Calu3 (cell line): ENCODE data around the gene SIPA1L3. TPM values are rescaled to one million over a fixed set of nuclear protein-coding genes. Genes with fewer than 3 reads are reported as not detected.

ENCODE experiments used
- BruUV-seq: library from RNA; stranded (reverse); fragments of 400-500 nt; replicated peaks from 2 replicates; lab custom pipeline; 2021; lab: Mats Ljungman, UMichigan
- CTCF ChIA-PET: fragments of 300-600 bp; sonication (Branson Sonifier 250); formaldehyde crosslinking; loops from one replicate; lab custom pipeline; 2022; ENCODE audit warnings: antibody characterized with exemption; lab: Charles Lee
- DNase-seq: peaks from one replicate; pipeline ENCODE4 v3.0.0; 2022
- H3K27ac Mint-ChIP-seq: one replicate; pipeline ENCODE4 v1.8.0; 2022; ENCODE audit warnings: mixed read lengths; ENCODE audit not compliant: unreplicated experiment
- H3K27me3 Mint-ChIP-seq: one replicate; pipeline ENCODE4 v1.8.0; 2022; ENCODE audit warnings: mixed read lengths; ENCODE audit not compliant: unreplicated experiment
- H3K36me3 Mint-ChIP-seq: one replicate; pipeline ENCODE4 v1.8.0; 2022; ENCODE audit warnings: mild to moderate bottlenecking, moderate library complexity, mixed read lengths; ENCODE audit not compliant: insufficient read depth, unreplicated experiment
- H3K4me1 Mint-ChIP-seq: one replicate; pipeline ENCODE4 v1.8.0; 2022; ENCODE audit warnings: mild to moderate bottlenecking, low read depth, mixed read lengths; ENCODE audit not compliant: unreplicated experiment
- H3K4me3 Mint-ChIP-seq: one replicate; pipeline ENCODE4 v1.8.0; 2022; ENCODE audit warnings: mild to moderate bottlenecking, low read depth, moderate library complexity, mixed read lengths; ENCODE audit not compliant: unreplicated experiment
- H3K9me3 Mint-ChIP-seq: one replicate; pipeline ENCODE4 v1.8.0; 2022; ENCODE audit warnings: low read depth, mixed read lengths; ENCODE audit not compliant: unreplicated experiment
- intact Hi-C: fragments of 100-400 bp; cut with micrococcal nuclease; formaldehyde crosslinking; loops from one replicate; pipeline ENCODE4 v1.10.0; 2022; ENCODE audit not compliant: unreplicated experiment
- total RNA-seq: library from RNA; stranded (reverse); gene quantifications from 2 replicates; pipeline ENCODE4 v1.2.3, GENCODE V29; 2022
- TF ChIP-seq, protein P1 (sequence below): fragments of 200-600 bp; IDR thresholded peaks from one replicate; pipeline ENCODE4 v1.8.0; 2022; ENCODE audit warnings: antibody characterized with exemption; ENCODE audit not compliant: unreplicated experiment

The SIPA1L3 gene
- total RNA-seq, 1 experiment from 2014 or later = 127 TPM

DNA sequence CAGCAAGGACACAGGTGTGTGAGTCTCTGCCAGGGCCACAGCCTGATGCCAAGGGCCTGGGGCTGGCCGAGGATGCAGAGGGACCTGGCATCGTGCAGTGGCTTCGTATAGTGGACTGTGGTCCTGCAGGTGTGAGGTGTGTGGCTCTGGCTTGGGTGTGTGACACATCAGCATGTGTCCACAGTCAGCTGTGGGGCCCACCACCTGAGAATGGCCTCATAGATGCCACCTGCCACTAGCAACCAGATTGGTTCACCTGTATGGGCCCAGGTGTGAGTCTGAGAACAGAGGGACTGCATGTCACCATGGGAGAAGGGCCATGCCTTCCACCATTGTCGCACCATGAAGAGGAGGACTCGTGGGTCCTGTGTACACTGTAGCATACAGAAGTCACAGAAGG lies 346.8 kb downstream of the SIPA1L3 start:
- peaks cover 13% of the 10 kb centered on the region for H3K27me3 Mint-ChIP-seq
- CTCF ChIA-PET = no interaction called here
- peaks cover 9% of the 10 kb centered on the region for H3K36me3 Mint-ChIP-seq
- H3K27ac Mint-ChIP-seq = no peak overlapping the region
- DNase-seq = no peak
- H3K9me3 Mint-ChIP-seq = no peaks in the 10 kb centered on the region
- H3K4me1 Mint-ChIP-seq = peaks cover 29% of the 10 kb centered on the region
- no TSS peak for BruUV-seq
- intact Hi-C loops = no loop called here
- TF ChIP-seq, protein P1, sequence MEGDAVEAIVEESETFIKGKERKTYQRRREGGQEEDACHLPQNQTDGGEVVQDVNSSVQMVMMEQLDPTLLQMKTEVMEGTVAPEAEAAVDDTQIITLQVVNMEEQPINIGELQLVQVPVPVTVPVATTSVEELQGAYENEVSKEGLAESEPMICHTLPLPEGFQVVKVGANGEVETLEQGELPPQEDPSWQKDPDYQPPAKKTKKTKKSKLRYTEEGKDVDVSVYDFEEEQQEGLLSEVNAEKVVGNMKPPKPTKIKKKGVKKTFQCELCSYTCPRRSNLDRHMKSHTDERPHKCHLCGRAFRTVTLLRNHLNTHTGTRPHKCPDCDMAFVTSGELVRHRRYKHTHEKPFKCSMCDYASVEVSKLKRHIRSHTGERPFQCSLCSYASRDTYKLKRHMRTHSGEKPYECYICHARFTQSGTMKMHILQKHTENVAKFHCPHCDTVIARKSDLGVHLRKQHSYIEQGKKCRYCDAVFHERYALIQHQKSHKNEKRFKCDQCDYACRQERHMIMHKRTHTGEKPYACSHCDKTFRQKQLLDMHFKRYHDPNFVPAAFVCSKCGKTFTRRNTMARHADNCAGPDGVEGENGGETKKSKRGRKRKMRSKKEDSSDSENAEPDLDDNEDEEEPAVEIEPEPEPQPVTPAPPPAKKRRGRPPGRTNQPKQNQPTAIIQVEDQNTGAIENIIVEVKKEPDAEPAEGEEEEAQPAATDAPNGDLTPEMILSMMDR = no peak
- H3K4me3 Mint-ChIP-seq = no peak overlapping the region

DNA sequence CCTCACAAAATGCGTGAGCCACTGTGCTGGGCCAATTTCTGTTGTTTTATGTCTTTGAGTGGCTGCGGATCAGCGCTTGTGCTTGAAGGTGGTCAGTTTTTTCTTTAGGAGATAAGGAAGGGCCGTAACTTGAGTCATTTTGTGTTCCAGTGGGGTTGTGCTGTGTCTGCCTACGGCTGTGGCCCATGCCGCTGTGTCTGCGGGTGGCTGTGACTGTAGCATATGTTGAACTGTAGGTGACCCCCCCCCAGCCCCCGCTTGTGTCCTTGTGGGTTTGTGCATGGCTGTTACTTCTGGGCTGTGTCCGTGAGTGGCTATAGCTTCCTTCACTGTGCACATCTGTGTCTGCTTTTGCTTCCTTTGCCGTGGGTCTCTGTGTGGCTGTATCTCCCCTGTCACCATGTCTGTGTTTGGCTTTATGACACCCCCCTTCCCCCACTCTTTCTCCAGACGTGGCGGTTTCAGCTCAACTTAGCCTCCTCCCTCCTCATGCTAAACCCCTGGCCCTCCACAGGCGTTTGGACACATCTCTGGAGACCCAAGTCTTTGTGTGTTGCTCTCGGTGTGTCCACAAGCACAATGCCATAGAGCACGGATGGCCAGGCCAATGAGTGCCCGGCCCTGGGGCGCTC lies 348.5 kb downstream of the SIPA1L3 start:
- H3K4me1 Mint-ChIP-seq = peaks cover 24% of the 10 kb centered on the region
- intact Hi-C loops = no loop called here
- TF ChIP-seq, protein P1 = no peak
- H3K9me3 Mint-ChIP-seq = no peaks in the 10 kb centered on the region
- no TSS peak for BruUV-seq
- H3K27me3 Mint-ChIP-seq = peaks cover 13% of the 10 kb centered on the region
- H3K4me3 Mint-ChIP-seq = peak overlapping the region; percentile 66
- DNase-seq = no peak
- no peak overlapping the region for H3K27ac Mint-ChIP-seq
- peaks cover 9% of the 10 kb centered on the region for H3K36me3 Mint-ChIP-seq
- CTCF ChIA-PET = interaction anchor here (0.5 to 1.6 kb wide), 3 partner anchors 9 to 212 kb away, joined by 3 to 4 read pairs (median 4); no protein-coding TSS in a partner anchor

Other genes starting within 250 kb of the SIPA1L3 start
- 13.5 and 13.7 TPM in 2 replicates for gene ZNF607, start 187.4 kb upstream of the SIPA1L3 start, total RNA-seq
- gene ZNF573, start 127.6 kb upstream of the SIPA1L3 start, total RNA-seq = 10.1 and 16.8 TPM in 2 replicates
- gene WDR87, start 614 bp upstream of the SIPA1L3 start, total RNA-seq = not detected in 2 replicates